GM18909 (cell line): Measurements from ENCODE around the gene TTLL10.
"Not testable (repeated sequence)": the region's sequence is repeated elsewhere in the genome, so short reads cannot be mapped to it uniquely, and the experiment has no call there.

ENCODE experiments used
- ATAC-seq: cut with Tn5 transposase; IDR thresholded peaks from one replicate; pipeline ENCODE4 v1.9.1; 2021; ENCODE audit warnings: mild to moderate bottlenecking; ENCODE audit not compliant: unreplicated experiment, poor library complexity

The TTLL10 gene

GRCh38 chr1:1170215-1171091 is 3.2 kb upstream of the TTLL10 start:
- no peak for ATAC-seq

GRCh38 chr1:1171161-1171545 is 2.5 kb upstream of the TTLL10 start:
- no peak for ATAC-seq

- no peak for ATAC-seq
These were observed 1.9 kb upstream of the TTLL10 start for GRCh38 chr1:1171546-1172340.

GRCh38 chr1:1173061-1173792 is 453 bp upstream of the TTLL10 start:
- no peak for ATAC-seq

- no peak for ATAC-seq
These were observed 1.8 kb downstream of the TTLL10 start for GRCh38 chr1:1175221-1176062.

GRCh38 chr1:1176063-1176761 is 2.5 kb downstream of the TTLL10 start:
- ATAC-seq = not testable (repeated sequence)

- no peak for ATAC-seq
These were observed 3.3 kb downstream of the TTLL10 start for GRCh38 chr1:1176931-1177330.

GRCh38 chr1:1177452-1178206 is 3.9 kb downstream of the TTLL10 start:
- no peak for ATAC-seq

- ATAC-seq = no peak
These were observed 5.2 kb downstream of the TTLL10 start for GRCh38 chr1:1178794-1179331.

- ATAC-seq = no peak
These were observed 5.8 kb downstream of the TTLL10 start for GRCh38 chr1:1179346-1179982.

- ATAC-seq = no peak
These were observed 6.5 kb downstream of the TTLL10 start for GRCh38 chr1:1179983-1180861.

- no peak for ATAC-seq
These were observed 7.7 kb downstream of the TTLL10 start for GRCh38 chr1:1181129-1181937.

GRCh38 chr1:1181938-1182410 is 8.3 kb downstream of the TTLL10 start:
- ATAC-seq = no peak

- ATAC-seq = no peak
These were observed 9.0 kb downstream of the TTLL10 start for GRCh38 chr1:1182491-1183220.

- no peak for ATAC-seq
These were observed 9.6 kb downstream of the TTLL10 start for GRCh38 chr1:1183221-1183747.
